Colon (tissue), 2 donors: ENCODE measurements around the gene ASCL2.

ENCODE experiments used
- FAIRE-seq: peaks from 2 replicates; lab custom pipeline; 2012; peaks lifted over from hg19 to GRCh38; lab: Jason Lieb, UNC
- donor health status: control.
- donor health status: control.

ASCL2 gene, protein sequence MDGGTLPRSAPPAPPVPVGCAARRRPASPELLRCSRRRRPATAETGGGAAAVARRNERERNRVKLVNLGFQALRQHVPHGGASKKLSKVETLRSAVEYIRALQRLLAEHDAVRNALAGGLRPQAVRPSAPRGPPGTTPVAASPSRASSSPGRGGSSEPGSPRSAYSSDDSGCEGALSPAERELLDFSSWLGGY

DNA sequence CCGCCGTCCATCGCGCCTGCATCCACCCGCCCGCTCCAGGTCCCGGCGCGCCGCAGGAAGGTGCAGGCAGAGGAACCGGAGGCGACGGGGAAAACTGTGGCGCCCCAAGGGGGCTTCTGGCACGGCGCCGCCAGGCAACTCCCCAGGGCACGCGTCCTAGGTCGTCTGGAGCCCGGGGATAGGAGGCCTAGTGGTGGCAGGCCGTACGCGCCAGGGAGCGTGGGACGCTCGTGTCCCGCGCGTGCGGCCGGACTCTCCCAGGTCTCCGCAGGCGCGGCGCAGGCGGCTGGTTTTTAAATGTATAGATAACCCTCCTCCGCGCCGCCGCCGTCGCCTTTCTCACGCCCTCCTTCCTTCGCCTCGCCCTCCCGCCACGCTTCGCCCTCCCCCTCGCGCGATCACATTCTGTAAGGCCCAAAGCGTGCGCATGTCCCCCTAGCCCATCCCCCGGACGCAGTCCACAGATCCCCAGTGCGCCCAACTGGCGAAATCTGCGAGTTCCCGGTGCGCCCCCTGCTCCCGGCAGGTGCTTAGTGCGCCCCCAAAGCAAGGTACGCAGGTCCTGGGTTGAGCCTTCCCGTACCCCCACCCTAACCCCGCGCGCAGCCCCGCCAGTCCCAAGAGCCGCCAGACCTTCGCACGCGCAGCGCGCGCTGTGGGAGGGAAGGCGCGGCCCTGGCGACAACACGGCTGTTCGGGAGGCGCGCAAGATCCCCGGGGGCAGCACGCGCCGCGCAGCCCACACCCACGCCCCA is at the start of gene ASCL2:
ASCL2 (minus strand) TSS at position 267 of the 755 bp plus-strand sequence; CDS start at position 11, 256 bp downstream.
- FAIRE-seq = no peak

DNA sequence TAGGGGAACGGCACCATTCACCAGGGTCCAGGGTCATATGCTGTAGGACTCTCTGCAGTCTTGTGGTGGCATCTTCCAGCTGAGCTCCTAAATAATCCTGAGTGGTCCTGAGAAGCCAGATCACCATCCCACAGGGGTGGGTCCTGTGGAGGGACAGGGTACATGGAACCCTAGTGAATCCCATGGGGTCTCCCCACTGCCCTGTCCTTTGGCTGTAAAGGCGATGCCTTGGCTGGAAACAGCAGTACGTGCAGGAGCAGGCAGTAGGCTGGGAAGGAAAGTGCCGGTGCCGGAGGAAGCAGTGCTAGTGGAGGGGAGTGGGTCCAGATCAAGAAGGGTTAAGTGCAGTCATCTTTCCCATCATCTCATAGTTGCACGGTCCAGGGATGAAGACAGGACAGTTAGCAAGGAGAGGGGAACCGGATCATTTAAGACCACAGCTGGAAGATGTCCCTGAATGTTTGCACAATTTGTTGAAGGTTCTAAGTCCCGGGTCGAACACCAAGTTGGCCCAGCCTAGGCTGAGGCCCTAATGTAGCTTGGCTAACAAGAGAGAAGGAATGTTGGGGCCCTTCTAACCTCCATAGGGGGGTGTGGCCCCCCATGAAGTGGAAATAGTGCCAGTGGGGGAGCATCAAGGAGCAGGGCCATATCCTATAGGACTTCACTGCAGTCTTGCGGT is 49.5 kb upstream of the ASCL2 start:
- FAIRE-seq = no peak

DNA sequence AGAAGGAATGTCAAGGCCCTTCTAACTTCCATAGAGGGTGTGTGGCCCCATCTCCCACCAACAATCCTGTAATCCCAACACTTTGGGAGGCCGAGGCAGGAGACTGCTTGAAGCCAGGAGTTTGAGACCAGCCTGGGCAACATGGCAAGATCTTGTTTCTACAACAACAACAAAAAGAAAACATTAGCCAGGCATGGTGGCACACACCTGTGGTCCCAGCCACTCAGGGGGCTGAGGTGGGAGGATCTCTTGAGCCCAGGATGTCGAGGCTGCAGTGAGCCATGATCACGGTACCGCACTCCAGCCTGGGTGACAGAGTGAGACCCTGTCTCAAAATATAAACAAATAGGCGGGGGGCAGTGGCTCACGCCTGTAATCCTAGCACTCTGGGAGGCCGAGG is 48.3 kb upstream of the ASCL2 start:
- no peak for FAIRE-seq

DNA sequence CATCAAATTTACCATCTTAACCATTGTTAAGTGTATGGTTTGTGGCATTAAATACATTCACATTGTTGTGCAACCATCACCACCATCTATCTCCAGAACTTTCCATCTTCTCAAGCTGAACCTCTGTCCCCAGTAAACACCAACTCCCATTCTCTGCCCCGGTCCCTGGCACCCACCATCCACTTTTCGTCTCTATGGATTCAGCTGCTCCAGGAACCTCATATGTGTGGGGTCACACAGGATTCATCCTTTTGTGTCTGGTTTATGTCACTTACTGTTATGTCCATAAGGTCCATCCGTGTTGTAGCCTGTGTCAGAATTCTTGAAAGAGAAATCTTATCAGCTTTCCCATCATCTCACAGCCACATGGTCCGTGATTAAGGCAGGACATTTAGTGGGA is 47.7 kb upstream of the ASCL2 start:
- FAIRE-seq = no peak

DNA sequence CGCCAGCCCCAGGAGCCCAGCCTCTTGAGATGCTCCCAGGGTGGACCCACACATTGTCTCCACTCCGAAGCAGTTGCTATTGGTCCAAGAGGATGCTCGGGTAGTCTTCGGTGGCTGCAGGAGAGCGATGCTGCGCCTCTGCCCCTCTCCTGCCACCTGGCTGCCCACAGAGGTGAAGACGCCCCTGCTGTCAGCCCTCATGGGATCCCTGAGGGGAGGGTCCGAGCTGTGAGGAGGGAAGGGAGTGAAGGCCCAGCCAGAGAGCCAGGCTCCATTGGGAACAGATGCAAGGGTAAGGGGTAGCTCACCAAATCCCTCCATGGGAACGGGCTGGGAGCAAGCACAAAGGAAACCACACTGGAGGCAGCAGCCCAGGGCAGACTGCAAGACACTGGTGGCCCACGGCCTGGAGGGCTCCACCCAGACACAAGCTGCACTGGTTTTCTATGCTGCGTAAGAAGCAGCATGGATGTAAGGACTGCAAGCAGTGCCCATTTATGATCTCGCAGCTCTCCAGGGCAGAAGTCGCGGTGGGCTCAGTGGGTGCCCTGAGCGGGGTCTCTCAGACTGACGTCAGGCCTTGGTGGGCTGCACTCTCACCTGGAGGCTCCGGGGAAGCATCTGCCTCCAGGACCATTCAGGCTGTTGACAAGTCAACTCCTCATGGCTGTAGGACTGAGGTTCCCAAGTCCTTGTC is 47.1 kb upstream of the ASCL2 start:
- no peak for FAIRE-seq

DNA sequence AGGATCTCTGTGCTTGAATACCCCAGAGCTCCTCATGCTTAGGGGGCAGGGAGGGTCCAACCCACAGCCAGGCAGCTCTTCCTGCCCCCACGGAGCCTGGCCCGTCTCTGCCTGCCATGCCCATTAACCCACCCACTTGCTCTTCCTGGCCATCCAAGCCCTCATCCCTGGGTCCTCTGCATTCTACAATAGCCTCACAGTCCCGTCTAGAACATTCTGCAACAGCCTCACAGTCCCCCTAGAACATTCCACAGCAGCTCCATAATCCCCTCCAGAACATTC is 46.5 kb upstream of the ASCL2 start:
- FAIRE-seq = no peak

DNA sequence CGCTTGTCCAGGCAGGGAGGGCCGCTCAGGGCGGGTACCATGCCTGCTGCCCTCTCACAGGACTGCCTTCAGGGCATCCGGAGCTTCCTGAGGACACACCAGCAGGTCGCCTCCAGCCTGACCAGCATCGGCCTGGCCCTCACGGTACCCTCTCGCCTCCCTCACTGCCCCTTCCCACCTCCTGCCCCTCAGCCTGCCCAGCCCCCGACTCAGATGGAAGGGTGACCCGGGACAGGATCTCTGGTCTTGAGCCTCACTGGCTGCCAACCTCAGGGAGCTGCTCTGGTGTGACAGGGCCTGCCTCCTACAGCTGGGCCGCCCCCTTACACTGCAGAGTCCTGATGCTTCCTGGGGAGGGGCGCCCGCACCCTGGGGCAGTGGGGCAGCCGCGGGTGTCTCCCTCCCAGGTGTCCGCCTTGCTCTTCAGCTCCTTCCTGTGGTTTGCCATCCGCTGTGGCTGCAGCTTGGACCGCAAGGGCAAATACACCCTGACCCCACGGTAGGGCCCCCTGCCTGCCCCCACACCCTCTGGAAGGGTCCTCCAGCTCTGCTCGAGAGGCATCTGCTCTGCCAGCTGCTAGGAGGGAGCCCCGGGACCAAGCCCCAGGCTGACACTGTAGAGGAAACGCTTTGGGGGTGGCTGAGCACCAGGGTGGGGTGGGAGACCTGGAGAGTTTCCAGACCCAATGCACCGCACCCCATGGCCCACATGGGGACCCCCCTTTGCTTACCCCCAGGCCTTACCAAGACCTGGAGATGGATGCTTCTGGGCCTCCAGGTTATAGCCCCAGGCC is 46.0 kb upstream of the ASCL2 start:
- no peak for FAIRE-seq

DNA sequence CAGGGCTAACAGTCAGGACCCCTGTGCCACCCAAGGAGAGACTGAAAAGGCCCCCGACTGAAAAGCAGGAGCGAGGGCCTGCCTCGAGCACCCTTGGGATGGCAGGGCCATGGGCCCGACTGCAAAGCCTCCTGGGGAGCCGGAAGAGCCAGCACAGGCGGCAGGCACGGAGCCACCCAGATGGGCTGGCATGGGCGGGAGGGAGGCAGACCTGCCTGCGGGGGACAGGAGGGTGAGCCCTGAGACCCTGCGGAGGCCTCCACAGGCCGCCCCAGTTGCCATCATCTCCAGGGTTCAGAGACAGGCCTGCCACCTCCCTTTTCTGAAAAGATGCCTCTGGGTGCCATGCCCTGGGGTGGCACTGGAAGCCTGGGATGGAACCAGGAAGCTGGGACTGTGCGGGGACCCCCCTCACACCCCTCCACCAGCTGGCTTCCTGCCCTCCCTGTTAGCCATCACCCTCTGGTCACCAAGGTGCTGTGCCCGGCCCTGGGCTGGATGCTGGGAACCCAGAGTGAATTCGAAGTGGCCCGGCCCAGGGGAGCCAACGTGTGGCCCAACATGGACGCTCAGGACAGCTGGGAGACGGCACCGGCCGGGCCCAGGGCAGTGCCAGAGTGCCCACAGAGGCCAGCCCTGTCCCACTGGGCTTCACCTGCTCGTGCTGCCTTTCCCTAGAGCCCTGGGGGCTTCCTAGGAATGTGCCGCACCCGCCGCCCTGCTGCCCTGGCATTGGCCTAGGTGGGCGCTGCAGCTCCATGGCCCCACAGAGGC is 45.2 kb upstream of the ASCL2 start:
- FAIRE-seq = no peak

DNA sequence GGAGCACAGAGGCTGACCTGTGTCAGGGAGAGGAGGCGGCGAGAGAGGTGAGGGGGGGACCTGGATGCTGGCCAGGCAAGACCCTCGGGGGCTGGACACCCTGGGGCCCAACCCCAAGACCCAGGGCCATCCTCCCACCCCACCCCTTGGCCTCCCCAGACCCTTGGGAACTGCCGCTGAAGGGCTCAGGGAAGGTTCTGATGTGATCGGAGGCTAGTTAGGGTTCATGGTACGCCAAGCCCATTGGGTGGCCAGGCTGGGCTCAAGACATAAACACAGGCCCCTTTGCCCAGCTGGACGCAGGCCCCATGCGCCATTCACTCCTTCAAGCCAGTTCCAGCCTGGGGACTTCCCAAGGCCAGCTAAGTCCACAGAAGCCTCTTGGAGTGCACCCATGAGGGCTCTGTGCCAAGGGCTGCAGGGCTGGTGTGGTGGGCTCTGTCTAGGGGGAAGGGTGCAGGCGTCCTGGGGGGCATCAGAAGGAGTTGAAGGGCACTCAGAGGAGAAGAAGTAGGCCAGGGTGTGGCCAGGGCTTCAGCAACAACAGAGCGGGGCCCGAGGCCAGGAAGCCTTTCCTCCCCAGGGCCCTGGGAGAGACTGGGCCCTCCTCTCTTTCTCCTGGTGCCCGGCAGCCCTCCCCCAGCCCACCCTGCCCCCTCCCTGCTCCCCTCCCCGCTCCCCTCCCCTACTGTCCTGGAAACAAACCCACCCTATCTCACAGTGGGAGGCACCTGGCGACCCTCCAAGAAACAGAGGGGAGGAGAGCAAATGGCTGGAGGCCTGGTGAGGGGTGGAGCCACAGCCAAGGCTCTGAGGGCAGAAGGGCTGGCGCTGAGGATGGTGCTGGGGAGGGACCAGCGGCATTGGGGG is 44.4 kb upstream of the ASCL2 start:
- FAIRE-seq = no peak

DNA sequence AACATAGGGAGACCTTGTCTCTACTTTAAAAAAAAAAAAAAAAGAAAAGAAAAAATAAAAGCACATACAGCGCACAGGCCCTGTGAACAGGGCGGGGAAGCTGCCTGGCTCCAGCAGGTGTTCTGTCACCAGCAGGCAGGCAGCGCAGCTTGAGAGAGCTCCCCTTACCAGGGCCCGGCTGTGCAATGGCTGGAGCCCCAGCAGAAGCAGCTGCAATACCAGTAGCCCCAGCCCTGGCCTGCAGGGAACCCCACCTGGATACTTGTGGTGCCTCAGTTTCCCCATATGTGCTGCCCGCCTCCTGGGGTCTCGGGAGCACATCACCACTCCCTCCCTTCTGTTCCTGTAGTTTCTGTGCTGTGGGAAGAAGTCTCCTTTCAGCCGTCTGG is 43.7 kb upstream of the ASCL2 start:
- no peak for FAIRE-seq

DNA sequence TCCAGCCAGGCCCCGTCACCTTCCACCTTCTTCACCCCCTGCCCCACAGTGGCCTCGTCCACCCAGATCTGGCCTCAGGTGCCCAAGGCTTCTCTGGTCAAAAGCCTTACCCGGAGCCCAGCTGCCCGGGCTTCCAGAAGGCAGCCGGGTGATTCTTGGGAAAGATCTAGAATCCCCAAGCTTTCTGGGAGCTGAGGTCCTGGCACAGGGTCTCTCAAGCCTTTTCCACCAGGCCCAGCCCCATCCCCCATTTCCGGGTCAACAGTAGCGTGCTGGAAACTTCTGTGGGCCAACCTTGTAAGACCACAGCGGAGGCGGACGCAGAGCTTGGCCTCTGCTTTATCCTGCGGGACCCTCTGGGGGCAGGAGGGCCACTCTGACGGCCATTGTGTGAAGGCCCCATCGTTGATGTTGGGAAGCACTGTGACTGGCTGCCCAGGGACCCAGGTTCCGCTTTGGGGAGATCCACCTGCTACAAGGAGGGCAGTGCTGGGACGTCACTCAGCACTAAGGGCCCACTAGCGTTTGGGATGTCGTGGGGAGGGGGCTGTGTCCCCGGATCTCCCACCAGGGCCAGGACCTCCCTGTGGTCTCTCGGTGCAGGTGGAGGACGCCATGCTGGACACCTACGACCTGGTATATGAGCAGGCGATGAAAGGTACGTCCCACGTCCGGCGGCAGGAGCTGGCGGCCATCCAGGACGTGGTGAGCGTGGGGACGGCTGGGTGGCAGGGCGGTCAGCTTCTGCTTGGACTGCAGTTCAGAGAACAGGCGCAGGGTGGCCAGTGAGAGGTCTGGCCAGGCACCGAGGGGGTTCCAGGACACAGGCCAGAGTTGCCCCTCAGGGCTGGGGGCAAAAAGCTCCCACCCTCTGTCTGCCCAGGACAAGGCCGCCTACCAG is 42.9 kb upstream of the ASCL2 start:
- FAIRE-seq = no peak

DNA sequence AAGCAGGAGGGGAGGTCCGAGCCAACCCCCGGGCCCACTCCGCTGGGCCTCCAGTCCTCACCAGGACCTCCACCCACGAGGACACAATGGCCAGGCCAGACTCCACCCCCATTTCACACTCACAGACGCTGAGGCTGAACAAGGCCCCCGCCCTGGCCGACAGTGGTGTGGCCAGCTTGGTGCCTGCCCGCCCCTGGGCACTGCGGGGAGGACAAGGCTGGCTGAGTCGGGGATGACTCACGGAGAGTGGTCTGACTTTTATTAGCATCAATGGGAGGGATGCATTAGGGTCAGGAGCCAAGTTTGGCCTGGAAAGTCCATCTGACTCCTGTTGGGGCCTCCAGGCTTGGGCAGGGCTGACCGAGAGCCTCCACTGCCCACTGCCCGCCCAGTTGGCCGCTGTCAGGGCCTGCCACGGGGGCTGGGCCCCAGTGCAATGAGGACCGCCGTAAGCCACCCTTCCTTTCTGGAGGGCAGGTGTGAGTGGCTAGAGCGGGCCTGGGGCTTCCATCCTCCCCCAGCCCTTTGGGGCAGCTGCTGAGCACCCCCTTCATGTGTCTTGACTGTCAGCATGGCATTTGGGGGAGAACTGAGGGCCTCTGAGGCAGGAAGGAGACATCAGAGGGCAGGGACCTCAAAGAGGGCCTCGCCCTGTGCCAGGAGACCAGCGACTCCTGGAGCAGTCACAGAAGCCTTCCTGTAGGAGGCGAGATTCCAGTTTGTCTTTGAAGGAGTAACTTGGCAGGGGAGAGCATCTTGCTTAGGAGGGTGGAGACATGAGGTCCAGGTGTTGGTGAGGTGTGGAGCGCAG is 42.0 kb upstream of the ASCL2 start:
- FAIRE-seq = no peak

DNA sequence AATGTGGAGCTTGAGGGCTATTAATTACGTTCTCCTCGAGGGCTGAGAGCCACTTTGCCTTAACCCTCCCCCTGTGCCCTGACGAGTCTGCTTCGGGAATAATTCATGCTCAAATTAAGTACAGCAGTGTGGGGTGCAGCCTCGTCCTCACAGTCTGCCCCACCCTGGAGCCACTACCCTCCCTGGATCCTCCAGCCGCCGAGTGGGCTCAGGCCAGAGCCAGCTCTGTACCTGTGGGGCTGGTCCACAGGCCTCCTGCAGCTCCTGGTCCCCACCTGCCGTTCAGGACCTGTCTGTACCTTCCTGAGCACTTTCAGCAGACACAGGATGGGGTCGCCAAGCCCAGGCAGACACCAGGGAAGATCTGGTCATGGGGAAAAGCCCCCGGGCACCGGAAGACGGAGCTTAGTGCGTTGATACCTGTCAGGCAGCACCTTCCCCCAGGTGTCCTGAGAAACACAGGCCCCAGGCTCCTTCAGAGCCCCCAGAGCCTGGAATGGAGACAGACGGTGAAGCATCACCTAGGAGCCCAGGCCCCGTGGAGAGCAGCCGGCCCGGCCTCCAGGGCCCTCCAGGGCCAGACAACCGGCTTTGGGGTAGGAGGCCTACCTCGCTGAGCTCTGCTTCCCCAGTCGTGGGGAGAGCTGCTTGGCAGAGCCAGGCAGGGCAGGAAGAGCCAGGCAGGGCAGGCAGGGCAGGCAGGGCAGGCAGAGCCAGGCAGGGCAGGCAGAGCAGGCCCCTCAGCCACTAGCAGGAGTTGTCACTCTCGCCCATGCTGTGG is 41.2 kb upstream of the ASCL2 start:
- FAIRE-seq = no peak

DNA sequence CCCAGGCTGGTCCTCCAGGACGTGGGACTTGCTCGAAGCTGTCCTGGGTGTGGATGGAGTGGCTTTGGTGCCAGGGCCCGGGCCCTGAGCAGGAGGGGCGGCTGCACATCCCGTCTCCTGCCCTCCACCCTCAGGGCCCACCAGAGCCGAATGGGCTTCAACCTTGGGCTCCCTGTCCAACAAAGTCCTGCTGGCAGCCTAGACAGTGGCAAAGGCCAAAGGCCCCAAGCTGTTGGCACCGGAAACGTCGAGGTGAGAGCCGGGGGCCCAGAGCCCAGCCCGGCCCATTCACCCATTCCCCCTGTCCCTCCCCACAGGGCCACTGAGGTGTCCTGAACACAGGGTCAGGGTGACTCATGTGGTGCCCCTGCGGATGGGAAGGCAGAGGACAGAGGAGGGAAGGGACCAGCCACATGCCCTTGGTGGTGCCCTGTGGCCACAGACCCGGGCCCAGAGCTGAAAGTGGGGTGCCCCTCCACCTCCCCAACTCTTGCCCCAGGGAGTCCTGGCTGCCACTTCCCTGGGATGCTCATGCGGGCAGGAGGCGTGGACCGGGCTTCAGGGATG is 40.5 kb upstream of the ASCL2 start:
- no peak for FAIRE-seq

DNA sequence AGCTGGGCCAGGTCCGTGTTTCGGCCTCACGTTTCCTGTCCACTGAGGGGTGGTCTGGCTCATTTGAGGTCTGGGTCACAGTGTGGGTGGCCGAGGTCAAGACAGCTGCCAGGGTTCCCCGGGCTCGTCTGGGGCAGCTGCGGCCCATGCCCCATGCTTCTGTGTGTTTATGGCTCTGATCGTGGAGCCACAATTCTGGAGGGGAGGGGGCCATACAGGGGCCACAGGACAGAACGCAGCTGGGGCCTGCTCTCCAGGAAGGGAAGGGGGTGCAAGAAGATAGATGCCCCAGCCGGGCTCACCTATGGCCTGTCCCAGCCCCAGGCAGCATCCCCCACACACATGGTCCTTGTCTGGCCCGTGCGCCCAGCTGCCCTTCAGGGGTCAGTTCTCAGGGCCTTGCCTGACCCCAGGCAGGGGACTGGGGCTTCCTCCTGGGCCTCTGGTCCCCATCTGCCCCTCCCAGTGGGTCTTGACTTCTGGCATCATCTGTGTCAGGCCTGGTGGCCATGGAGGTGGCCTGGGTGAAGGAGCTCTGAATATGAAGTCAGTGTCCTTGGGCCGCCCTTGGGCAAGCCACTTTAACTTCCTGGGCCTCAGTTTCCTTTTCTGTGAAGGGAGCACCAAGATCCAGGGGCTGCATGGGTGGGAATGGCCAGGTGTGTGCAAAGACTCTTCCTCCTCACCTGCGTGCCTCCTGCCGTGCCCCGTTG is 39.8 kb upstream of the ASCL2 start:
- no peak for FAIRE-seq

DNA sequence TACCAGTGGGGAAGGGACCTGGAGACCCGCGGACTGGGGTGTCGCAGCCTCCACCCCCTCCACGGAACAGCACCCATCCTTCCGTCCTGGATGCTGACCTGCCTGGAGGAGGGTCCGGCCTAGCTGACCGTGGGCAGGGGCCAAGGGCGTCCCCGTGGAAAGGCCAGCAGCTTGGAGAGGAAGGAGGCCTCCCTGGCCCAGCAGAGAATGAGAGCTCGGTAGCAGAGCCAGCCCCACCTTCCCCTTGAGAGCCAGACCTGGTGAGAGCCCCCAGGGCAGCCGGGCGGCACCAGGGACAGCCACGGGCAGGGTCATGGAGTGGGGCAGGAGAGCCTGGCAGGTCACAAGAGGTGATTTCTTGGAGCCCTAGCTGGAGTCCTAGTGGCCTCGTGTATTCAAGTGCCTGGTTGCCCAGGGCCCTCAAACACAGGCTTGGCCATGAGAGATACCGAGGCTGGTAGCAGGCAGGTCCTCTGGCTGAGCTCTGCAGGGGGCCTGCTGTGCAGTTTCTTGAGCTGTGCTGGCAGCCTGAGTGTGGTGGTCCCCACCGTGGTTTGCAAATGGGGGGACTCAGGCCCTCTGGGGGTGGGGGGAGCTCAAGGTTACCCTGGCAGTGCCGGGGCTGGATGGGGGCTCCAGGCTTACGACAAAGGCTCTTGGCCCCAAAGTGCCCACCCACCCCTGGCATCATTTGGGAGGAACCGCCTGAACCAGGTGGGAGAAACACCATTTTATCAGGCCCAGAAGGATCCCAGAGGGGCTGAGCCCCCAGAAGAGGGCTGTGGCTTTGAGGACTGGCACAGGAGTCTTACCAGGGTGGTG is 39.1 kb upstream of the ASCL2 start:
- FAIRE-seq = no peak
